ENCODE data around the gene LSP1.

LSP1 gene

GRCh38 chr11:1834779-1835670 is 17.9 kb upstream of the LSP1 start, which contains the start of gene SYT8:
Gene SYT8 (plus strand): TSS chr11:1834990. CDS start chr11:1835106, 116 bp downstream.
- no peak for TF ChIP-seq MAX (IDR thresholded peaks at IDR 0.05; ENCODE audit: low read depth, low read length)
- TF ChIP-seq CTCF (IDR thresholded peaks at IDR 0.05; ENCODE audit: low read depth, low read length) = no peak
- no peak for TF ChIP-seq POLR2A (IDR thresholded peaks at IDR 0.05; ENCODE audit: extremely low read depth, insufficient read length)
- no peak for TF ChIP-seq MYC (IDR thresholded peaks at IDR 0.05; ENCODE audit: low read depth, low read length)

GRCh38 chr11:1835671-1836010 is 17.2 kb upstream of the LSP1 start:
- no peak for DNase-seq (ENCODE audit: low read depth)
- H3K4me3 ChIP-seq (ENCODE audit: low read depth, low read length) = no peak overlapping the region
- TF ChIP-seq MYC (IDR thresholded peaks at IDR 0.05; ENCODE audit: low read depth, low read length) = no peak
- TF ChIP-seq CTCF (IDR thresholded peaks at IDR 0.05; ENCODE audit: low read depth, low read length) = no peak
- TF ChIP-seq POLR2A (IDR thresholded peaks at IDR 0.05; ENCODE audit: extremely low read depth, insufficient read length) = no peak
- TF ChIP-seq MAX (IDR thresholded peaks at IDR 0.05; ENCODE audit: low read depth, low read length) = no peak

More at GRCh38 chr11:1834779-1835670, 17.9 kb upstream of the LSP1 start, which contains the start of gene SYT8:
- H3K4me3 ChIP-seq (ENCODE audit: low read depth, low read length) = no peak within 1 kb of the TSS
- no peak for DNase-seq (ENCODE audit: low read depth)

- no peak for DNase-seq (ENCODE audit: low read depth)
- TF ChIP-seq MAX (IDR thresholded peaks at IDR 0.05; ENCODE audit: low read depth, low read length) (no peak), CTCF (IDR thresholded peaks at IDR 0.05; ENCODE audit: low read depth, low read length) (no peak), POLR2A (IDR thresholded peaks at IDR 0.05; ENCODE audit: extremely low read depth, insufficient read length) (no peak), MYC (IDR thresholded peaks at IDR 0.05; ENCODE audit: low read depth, low read length) (no peak)
- H3K4me3 ChIP-seq (ENCODE audit: low read depth, low read length) = no peak overlapping the region
These were observed 16.6 kb upstream of the LSP1 start for GRCh38 chr11:1836011-1836945.

GRCh38 chr11:1837171-1838076 is 15.5 kb upstream of the LSP1 start:
- DNase-seq (ENCODE audit: low read depth) = peak; percentile 85
- 0 out of 2 replicates have a peak, but pooled peaks have one; percentile 14 for TF ChIP-seq MYC (IDR thresholded peaks at IDR 0.05; ENCODE audit: low read depth, low read length)
- peak; percentile 87 for TF ChIP-seq CTCF (IDR thresholded peaks at IDR 0.05; ENCODE audit: low read depth, low read length)
- TF ChIP-seq POLR2A (IDR thresholded peaks at IDR 0.05; ENCODE audit: extremely low read depth, insufficient read length) = no peak
- H3K4me3 ChIP-seq (ENCODE audit: low read depth, low read length) = no peak overlapping the region

GRCh38 chr11:1838077-1838425 is 14.8 kb upstream of the LSP1 start:
- DNase-seq (ENCODE audit: low read depth) = no peak
- TF ChIP-seq POLR2A (IDR thresholded peaks at IDR 0.05; ENCODE audit: extremely low read depth, insufficient read length) (no peak), MAX (IDR thresholded peaks at IDR 0.05; ENCODE audit: low read depth, low read length) (no peak), CTCF (IDR thresholded peaks at IDR 0.05; ENCODE audit: low read depth, low read length) (no peak), MYC (IDR thresholded peaks at IDR 0.05; ENCODE audit: low read depth, low read length) (no peak)
- H3K4me3 ChIP-seq (ENCODE audit: low read depth, low read length) = no peak overlapping the region

All from NB4 (cell line).